IPS-20b (cell line): ENCODE data around the gene CHCT1.

Source experiments
- H3K27ac ChIP-seq: one replicate; pipeline ENCODE4 v1.5.1; 2013; ENCODE audit warnings: low read length
- H3K27me3 ChIP-seq: 2 replicates; pipeline ENCODE4 v1.6.1; 2013; ENCODE audit warnings: mild to moderate bottlenecking, low read length, inconsistent platforms; ENCODE audit not compliant: insufficient read depth
- H3K36me3 ChIP-seq: 2 replicates; pipeline ENCODE4 v1.6.1; 2013; ENCODE audit warnings: low read depth, mild to moderate bottlenecking, inconsistent platforms, low read length, moderate library complexity; ENCODE audit not compliant: insufficient read depth
- H3K4me1 ChIP-seq: 2 replicates; pipeline ENCODE4 v1.6.1; 2013; ENCODE audit warnings: mild to moderate bottlenecking, control low read depth, inconsistent platforms, low read length, moderate library complexity; ENCODE audit not compliant: insufficient read depth
- H3K4me3 ChIP-seq: 2 replicates; pipeline ENCODE4 v1.5.1; 2013; ENCODE audit warnings: mild to moderate bottlenecking, low read length, inconsistent platforms
- H3K9ac ChIP-seq: 2 replicates; pipeline ENCODE4 v1.6.1; 2013; ENCODE audit warnings: low read depth, mild to moderate bottlenecking, inconsistent platforms, low read length, moderate library complexity
- H3K9me3 ChIP-seq: 2 replicates; pipeline ENCODE4 v1.6.1; 2013; ENCODE audit warnings: mild to moderate bottlenecking, low read depth, low read length, inconsistent platforms; ENCODE audit not compliant: insufficient read depth

Gene CHCT1

DNA sequence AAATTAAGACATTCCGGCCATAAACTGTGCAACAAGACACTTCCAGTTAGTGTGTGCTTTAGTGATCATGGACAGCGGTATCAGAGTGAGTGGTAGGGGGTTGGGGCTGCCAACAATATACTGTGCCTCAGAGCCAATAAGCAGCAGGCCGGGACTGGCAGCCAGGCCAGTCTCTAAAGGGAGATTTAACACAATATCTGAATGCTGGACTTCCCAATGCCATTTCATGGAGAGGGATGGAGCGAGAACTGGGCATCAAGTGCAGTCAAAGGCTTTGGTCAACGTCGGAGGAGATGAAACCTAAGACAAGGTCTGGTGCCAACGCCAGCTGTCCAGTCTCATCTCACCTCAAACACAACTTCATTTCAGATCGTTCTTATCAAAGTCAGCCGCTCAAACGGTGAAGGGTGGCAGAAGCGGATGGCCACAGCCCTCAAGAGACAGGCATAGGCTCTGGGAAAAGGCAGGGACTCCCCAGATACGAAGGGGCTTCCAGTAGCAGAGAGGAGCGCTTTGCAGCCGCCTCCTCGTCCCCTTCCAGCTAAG, 31.3 kb upstream of the CHCT1 start:
- no peaks in the 10 kb centered on the region for H3K27me3 ChIP-seq
- peaks cover 42% of the 10 kb centered on the region for H3K4me1 ChIP-seq
- no peaks in the 10 kb centered on the region for H3K36me3 ChIP-seq
- H3K27ac ChIP-seq = peak overlapping the region; percentile 57
- peak overlapping the region; percentile 97 for H3K4me3 ChIP-seq
- H3K9ac ChIP-seq = peak overlapping the region; percentile 91; the same call in 1 of the 2 replicates
- no peaks in the 10 kb centered on the region for H3K9me3 ChIP-seq

DNA sequence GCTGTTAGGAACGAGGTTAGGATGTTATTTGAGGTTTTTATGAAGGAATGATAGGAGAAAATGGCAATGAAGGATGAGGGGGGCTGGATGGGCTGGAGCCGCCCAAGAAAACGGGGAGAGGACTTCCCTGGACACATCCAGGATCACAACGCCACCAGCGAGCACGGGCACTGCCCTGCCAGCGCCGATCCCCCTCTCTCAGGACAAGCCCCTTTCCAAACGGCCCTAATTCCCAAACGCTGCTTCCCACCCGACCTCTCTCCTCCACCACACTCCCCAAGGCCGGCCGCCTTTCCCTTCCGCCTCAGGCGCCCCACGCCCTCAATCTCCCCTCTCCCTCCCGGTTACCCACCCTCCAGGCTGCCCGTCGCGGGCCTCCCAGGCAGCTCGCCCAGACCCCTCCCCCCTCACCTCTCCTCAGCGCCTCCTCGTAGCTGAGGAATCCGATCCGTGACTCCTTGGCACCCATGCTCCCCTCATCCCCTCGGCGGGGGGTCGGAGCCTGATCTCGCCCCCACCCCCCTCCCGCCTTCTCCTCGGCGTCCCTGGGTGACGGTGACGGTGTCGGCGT, 30.7 kb upstream of the CHCT1 start:
- no peaks in the 10 kb centered on the region for H3K9me3 ChIP-seq
- H3K27me3 ChIP-seq = no peaks in the 10 kb centered on the region
- peak overlapping the region; percentile 57 for H3K27ac ChIP-seq
- peaks cover 36% of the 10 kb centered on the region for H3K4me1 ChIP-seq
- H3K36me3 ChIP-seq = no peaks in the 10 kb centered on the region
- peak overlapping the region; percentile 91; the same call in 1 of the 2 replicates for H3K9ac ChIP-seq
- H3K4me3 ChIP-seq = peak overlapping the region; percentile 97

DNA sequence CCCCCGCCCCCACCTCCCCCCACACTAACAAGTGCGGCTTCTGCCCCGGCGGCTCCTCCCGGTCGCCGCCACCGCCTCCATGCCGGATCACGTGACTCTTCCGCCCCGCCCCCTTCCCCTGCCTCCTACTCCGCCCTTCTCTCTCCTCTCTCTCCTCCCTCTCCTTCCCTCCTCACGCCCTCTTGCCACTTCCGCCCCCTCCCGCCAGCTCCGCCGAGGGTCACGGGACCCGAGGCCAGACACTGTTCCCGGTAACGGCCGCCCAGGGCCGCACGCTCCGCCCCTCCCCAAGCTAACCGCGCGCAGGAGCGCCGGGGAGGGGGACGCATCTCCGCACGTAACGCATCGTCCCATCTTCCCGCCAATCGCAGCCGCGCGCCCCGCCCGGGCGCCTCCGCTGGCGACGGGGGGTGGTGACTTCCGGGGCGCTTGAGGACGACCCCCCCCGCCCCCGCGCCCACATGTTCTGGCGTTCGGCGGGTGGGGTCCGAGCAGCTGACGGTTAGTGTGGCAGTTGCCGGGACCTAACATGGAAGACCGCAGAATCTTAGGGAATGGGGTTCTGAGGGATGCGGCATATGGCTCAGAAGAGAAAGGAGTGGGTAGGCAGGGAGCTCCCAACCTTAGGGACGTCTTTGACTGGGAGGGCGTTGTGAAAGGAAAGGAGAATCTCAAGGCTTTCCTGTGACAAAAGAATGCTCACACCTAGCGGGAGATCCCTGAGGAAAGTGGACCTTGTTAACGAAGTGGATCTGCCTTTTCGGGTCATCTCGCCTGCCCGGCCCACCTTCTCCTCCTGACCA, 30.0 kb upstream of the CHCT1 start, which contains the start of gene USP32:
Gene USP32 (minus strand): TSS at position 92 of the 803 bp plus-strand sequence. CDS start 194 bp downstream, outside the sequence.
- Histone ChIP-seq H3K4me3 (peak within 1 kb of the TSS; percentile 97), H3K9ac (peak within 1 kb of the TSS; percentile 91), H3K36me3 (no peaks in the 10 kb centered on the region), H3K4me1 (peaks cover 29% of the 10 kb centered on the region), H3K27ac (peak within 1 kb of the TSS; percentile 86), H3K27me3 (no peaks in the 10 kb centered on the region), H3K9me3 (no peaks in the 10 kb centered on the region)

DNA sequence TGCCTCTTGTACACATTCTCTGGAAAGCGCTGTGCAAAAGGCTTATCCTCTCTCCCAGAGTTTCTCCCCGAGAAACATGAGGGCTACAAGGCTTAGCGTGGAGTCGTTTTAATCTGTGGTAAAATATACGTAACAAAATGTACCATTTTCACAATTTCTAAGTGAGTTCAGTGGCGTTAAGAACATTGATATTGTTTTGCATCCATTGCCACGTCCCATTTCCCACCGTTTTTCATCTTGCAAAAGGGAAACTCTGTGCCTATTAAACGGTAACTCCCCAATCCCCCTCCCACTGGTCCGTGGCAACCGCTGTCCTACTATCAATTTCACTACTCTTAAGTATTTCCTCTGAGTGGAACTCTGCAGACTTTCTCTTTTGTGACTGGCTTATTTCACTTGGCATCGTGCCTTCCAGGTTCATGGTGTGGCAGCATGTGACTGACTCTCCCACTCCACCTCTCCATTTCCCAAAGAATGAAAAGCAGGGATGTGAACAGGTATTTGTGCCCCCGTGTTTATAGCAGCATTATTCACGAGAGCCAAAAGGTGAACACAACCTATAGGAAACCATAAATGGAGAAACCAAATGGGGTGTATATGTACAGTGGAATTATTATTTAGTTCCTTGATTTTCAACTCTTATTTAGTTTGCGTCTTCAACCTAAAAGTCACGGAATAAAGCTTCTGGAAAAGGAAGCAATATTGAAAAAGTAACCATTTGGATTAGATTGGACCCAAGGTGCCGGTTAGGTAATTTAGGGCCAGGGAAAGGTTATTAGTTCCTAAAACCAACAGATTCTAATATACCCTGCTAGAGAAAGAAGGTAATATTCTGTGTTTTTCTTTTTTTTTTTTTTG, 29.2 kb upstream of the CHCT1 start:
- H3K4me1 ChIP-seq = peaks cover 21% of the 10 kb centered on the region
- no peaks in the 10 kb centered on the region for H3K36me3 ChIP-seq
- no peaks in the 10 kb centered on the region for H3K9me3 ChIP-seq
- peak overlapping the region; percentile 91 for H3K9ac ChIP-seq
- peak overlapping the region; percentile 86 for H3K27ac ChIP-seq
- H3K27me3 ChIP-seq = no peaks in the 10 kb centered on the region
- peak overlapping the region; percentile 97 for H3K4me3 ChIP-seq

DNA sequence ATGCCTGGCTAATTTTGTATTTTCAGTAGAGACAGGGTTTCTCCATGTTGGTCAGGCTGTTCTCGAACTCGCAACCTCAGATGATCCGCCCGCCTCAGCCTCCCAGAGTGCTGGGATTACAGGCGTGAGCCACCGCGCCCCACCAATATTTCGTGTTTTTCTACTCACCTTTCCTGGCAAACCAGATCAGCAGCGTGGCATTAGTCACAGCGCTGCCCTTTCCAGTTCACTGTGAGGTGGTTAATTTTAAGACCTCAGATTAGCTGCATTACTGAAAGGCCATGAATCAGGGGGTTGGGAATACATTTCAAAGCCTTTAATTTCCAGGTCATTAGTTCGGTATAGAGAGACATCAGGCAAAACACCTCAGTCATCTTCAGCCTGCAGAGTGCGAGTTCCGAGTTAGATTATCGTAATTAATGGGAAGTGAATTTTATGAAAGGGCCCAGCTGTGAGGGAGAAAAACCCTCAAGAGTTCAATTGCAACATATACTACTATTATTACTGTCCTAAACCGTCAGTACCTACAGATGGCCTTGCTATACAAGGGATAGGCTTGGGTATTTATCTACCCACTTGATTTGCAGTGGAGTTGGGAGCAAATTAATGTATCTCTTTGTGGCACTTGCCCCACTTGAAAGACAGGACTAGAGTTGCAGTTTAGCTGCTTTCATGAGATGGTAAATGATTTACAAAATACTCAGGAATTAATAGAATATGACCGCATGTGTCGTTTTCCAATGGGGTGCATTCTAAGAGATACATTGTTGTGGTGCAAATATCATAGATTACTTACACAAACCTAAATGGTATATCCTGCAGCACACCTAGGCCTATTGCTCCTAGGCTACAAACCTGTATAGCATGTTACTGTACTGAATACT, 28.2 kb upstream of the CHCT1 start:
- Histone ChIP-seq H3K27me3 (no peaks in the 10 kb centered on the region), H3K9me3 (no peaks in the 10 kb centered on the region), H3K4me3 (no peak overlapping the region), H3K36me3 (no peaks in the 10 kb centered on the region), H3K27ac (no peak overlapping the region), H3K4me1 (peaks cover 12% of the 10 kb centered on the region; the same call in 1 of the 2 replicates), H3K9ac (no peak overlapping the region)

DNA sequence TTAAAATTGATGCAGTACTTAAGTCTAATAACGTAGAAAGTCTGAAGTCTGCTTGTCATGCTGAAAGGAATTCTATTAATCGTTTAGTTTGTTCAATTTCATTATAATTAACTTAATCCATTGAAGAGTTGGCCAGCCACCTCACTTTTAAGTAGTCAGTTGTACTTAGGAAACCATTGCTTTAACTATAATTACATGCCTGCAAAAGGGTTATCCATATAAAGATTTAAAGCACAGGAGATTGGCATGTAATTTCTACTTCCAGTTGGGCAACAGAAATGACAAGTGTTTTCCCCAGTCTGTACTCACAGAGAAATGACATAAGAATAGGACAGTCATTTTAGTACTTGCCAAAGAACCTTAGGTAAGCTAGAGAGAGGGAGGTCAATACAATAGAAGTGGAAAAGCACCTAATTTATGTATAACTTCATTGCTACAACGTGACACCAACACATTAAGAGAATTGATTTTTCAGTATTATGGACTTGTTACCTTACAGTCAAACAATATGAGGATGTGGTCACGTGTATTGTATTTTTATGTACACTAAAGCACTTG, 26.7 kb upstream of the CHCT1 start:
- Histone ChIP-seq H3K9ac (no peak overlapping the region), H3K27me3 (no peaks in the 10 kb centered on the region), H3K4me3 (no peak overlapping the region), H3K9me3 (no peaks in the 10 kb centered on the region), H3K36me3 (no peaks in the 10 kb centered on the region), H3K4me1 (peaks cover 4% of the 10 kb centered on the region; the same call in 1 of the 2 replicates), H3K27ac (no peak overlapping the region)

DNA sequence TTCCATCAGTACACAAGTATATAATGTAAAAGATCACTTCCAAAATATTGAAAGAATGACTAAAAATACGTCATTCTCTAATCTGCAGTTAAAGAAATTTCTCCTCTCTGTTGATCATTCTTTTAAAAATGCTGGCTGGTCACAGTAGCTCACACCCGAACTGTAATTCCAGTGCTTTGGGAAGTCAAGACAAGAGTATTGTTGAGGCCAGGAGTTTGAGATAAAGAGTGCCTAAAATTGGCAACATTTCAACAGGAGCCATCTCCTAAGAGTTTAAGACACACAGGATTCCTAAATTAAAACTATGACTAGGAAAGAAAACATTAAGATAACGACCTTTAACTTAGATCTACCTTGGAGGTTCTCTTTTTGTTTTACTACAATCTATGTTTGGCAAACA, 25.9 kb upstream of the CHCT1 start:
- peaks cover 4% of the 10 kb centered on the region; the same call in 1 of the 2 replicates for H3K4me1 ChIP-seq
- no peaks in the 10 kb centered on the region for H3K36me3 ChIP-seq
- H3K27ac ChIP-seq = no peak overlapping the region
- no peak overlapping the region for H3K9ac ChIP-seq
- no peaks in the 10 kb centered on the region for H3K9me3 ChIP-seq
- H3K4me3 ChIP-seq = no peak overlapping the region
- H3K27me3 ChIP-seq = no peaks in the 10 kb centered on the region

DNA sequence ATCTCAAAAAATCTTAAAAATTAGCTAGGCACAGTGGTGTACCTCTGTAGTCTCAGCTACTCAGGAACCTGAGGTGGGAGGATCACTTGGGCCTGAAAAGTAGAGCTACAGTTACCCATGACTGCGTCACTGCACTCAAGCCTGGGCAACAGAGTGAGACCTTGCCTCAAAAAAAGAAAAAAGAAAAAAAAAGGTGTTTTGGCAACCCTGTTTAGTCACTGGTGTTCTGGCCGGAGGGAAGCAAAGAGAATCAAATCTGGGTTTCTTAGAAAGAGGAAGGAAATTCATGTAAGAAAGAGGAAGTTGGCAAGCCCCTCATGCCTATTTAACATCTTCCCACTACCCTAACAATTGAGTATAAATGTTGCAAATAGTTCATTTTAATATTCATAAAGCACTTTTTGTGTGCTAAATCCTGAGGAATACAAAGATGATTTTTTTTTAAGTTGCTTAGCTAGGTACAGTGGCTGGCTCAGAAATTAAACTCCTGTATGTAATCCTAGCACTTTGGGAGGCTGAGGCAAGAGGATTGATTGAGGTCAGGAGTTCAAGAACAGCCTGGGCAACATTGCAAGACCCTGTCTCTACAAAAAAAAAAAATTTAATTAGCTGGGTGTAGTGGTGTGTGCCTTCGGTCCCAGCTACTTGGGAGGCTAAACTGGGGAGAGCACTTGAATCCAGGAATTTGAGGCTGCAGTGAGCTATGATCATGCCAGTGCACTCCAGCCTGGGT, 23.9 kb upstream of the CHCT1 start:
- Histone ChIP-seq H3K27me3 (no peaks in the 10 kb centered on the region), H3K9me3 (no peaks in the 10 kb centered on the region), H3K4me3 (no peak overlapping the region), H3K9ac (no peak overlapping the region), H3K36me3 (no peaks in the 10 kb centered on the region), H3K4me1 (peaks cover under 1% of the 10 kb centered on the region; the same call in 1 of the 2 replicates), H3K27ac (no peak overlapping the region)

DNA sequence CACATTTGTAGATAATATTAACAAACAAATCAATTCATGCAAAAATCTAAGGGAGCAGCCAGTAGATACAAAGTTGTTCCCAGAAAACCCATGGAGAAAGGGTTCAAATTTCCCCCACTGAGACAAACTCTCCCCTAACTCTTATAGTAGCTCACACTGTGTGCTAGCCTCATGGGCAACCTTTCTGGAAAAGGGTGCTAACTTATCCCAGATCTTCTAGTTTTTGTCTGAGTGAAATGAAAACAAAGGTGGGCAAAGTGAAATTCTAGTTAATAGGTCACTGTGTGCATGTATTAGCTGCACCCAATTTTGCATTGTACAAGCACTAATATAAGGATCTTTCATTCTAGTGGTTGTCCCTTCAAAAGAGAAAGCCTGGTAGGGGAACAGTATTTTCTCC, 20.5 kb upstream of the CHCT1 start:
- H3K27ac ChIP-seq = no peak overlapping the region
- H3K27me3 ChIP-seq = no peaks in the 10 kb centered on the region
- H3K36me3 ChIP-seq = no peaks in the 10 kb centered on the region
- no peak overlapping the region for H3K9ac ChIP-seq
- no peak overlapping the region for H3K4me3 ChIP-seq
- no peaks in the 10 kb centered on the region for H3K4me1 ChIP-seq
- H3K9me3 ChIP-seq = no peaks in the 10 kb centered on the region

DNA sequence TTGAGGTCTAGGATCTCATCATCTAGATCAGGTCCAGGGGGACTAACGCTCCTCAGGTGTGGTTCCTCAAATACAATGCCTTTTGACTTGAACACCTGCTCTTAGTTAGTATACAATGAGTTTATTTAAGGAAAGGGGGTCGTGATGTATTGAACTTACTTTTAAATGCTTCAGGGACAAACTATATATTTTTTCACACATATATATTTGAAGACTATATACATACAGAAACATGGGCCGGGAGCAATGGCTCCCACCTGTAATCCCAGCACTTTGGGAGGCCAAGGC, 18.8 kb upstream of the CHCT1 start:
- no peak overlapping the region for H3K27ac ChIP-seq
- no peak overlapping the region for H3K9ac ChIP-seq
- no peak overlapping the region for H3K4me3 ChIP-seq
- H3K27me3 ChIP-seq = no peaks in the 10 kb centered on the region
- no peaks in the 10 kb centered on the region for H3K36me3 ChIP-seq
- no peaks in the 10 kb centered on the region for H3K9me3 ChIP-seq
- no peaks in the 10 kb centered on the region for H3K4me1 ChIP-seq
